PFSK-1 (cell line): Measurements from ENCODE around the gene UBE2H.

Source experiments
- FOXP2 ChIP-seq: optimal IDR thresholded peaks from 2 replicates; pipeline ENCODE3; 2011; ENCODE audit warnings: borderline replicate concordance, control low read depth, inconsistent platforms; ENCODE audit not compliant: insufficient read depth; ENCODE audit errors: extremely low read length, extremely low read depth
- POLR2AphosphoS5 ChIP-seq: IDR thresholded peaks from 2 replicates; pipeline ENCODE4 v1.6.1; 2012; ENCODE audit warnings: low read depth, mild to moderate bottlenecking, control low read depth, low read length, moderate library complexity
- REST ChIP-seq, 2 experiments: IDR thresholded peaks; 2 replicates each; pipeline versions ENCODE4 v1.6.1 to v1.8.0; 2011 to 2012; ENCODE audit warnings: low read depth in 2 of 2, low read length in 2 of 2, control low read depth in 1 of 2, inconsistent platforms in 1 of 2, mild to moderate bottlenecking in 1 of 2, moderate library complexity in 1 of 2; ENCODE audit not compliant: insufficient read depth in 1 of 2
- SIN3A ChIP-seq: IDR thresholded peaks from 2 replicates; pipeline ENCODE4 v1.6.1; 2012; ENCODE audit warnings: mild to moderate bottlenecking, low read length, moderate library complexity, borderline replicate concordance; ENCODE audit not compliant: insufficient read depth
- TAF1 ChIP-seq: IDR thresholded peaks from 2 replicates; pipeline ENCODE4 v1.6.1; 2012; ENCODE audit warnings: low read length, control low read depth, borderline replicate concordance; ENCODE audit not compliant: insufficient read depth

- no peak for TF ChIP-seq SIN3A
- TF ChIP-seq REST (IDR thresholded peaks at IDR 0.05; ENCODE audit: insufficient read depth in 1 of 2, low read depth in 2 of 2, low read length in 2 of 2) = no peak
- TF ChIP-seq POLR2AphosphoS5 = no peak
- no peak for TF ChIP-seq TAF1
- no peak for TF ChIP-seq FOXP2
Observed at GRCh38 chr7:129952086-129952652, 591 bp downstream of the UBE2H start.
